ENCODE data around the gene RMRP.

RMRP gene

GRCh38 chr9:35695943-35696401, 38.2 kb upstream of the RMRP start:
- Histone ChIP-seq H3K9me3 (ENCODE audit: insufficient read depth, low read depth, low read length) (no peaks in the 10 kb centered on the region), H3K4me3 (ENCODE audit: low read length) (no peak overlapping the region), H3K27ac (ENCODE audit: low read depth, low read length) (no peak overlapping the region), H3K9ac (ENCODE audit: low read depth, low read length) (no peak overlapping the region), H3K4me1 (ENCODE audit: insufficient read depth, low read length) (no peaks in the 10 kb centered on the region), H3K27me3 (ENCODE audit: insufficient read depth, low read length) (no peaks in the 10 kb centered on the region), H3K36me3 (ENCODE audit: insufficient read depth, low read length) (peaks cover 52% of the 10 kb centered on the region)
- WGBS, result 97% methylated on average over 3 of the region's 3 CpGs

GRCh38 chr9:35691757-35692301, 34.0 kb upstream of the RMRP start:
- peaks cover 9% of the 10 kb centered on the region for H3K4me1 ChIP-seq (ENCODE audit: insufficient read depth, low read length)
- no peaks in the 10 kb centered on the region for H3K9me3 ChIP-seq (ENCODE audit: insufficient read depth, low read depth, low read length)
- peak overlapping the region; percentile 77; the same call in 1 of the 2 replicates for H3K4me3 ChIP-seq (ENCODE audit: low read length)
- H3K9ac ChIP-seq (ENCODE audit: low read depth, low read length), result no peak overlapping the region
- H3K27me3 ChIP-seq (ENCODE audit: insufficient read depth, low read length), result no peaks in the 10 kb centered on the region
- WGBS, result 68% methylated on average over 11 of the region's 13 CpGs
- peaks cover 24% of the 10 kb centered on the region for H3K36me3 ChIP-seq (ENCODE audit: insufficient read depth, low read length)
- no peak overlapping the region for H3K27ac ChIP-seq (ENCODE audit: low read depth, low read length)

- H3K36me3 ChIP-seq (ENCODE audit: insufficient read depth, low read length), result peaks cover 26% of the 10 kb centered on the region
- peaks cover 9% of the 10 kb centered on the region for H3K4me1 ChIP-seq (ENCODE audit: insufficient read depth, low read length)
- peak overlapping the region; percentile 41 for H3K9ac ChIP-seq (ENCODE audit: low read depth, low read length)
- H3K9me3 ChIP-seq (ENCODE audit: insufficient read depth, low read depth, low read length), result no peaks in the 10 kb centered on the region
- H3K4me3 ChIP-seq (ENCODE audit: low read length), result peak overlapping the region; percentile 77
- WGBS, result 11% methylated on average over 10 of the region's 10 CpGs
- H3K27me3 ChIP-seq (ENCODE audit: insufficient read depth, low read length), result no peaks in the 10 kb centered on the region
- H3K27ac ChIP-seq (ENCODE audit: low read depth, low read length), result peak overlapping the region; percentile 85; the same call in 1 of the 2 replicates
These were observed 33.5 kb upstream of the RMRP start for GRCh38 chr9:35691334-35691650.

GRCh38 chr9:35690614-35691333, 33.0 kb upstream of the RMRP start:
- Histone ChIP-seq H3K4me1 (ENCODE audit: insufficient read depth, low read length) (peaks cover 9% of the 10 kb centered on the region), H3K36me3 (ENCODE audit: insufficient read depth, low read length) (peaks cover 25% of the 10 kb centered on the region), H3K9me3 (ENCODE audit: insufficient read depth, low read depth, low read length) (no peaks in the 10 kb centered on the region), H3K27me3 (ENCODE audit: insufficient read depth, low read length) (no peaks in the 10 kb centered on the region), H3K9ac (ENCODE audit: low read depth, low read length) (peak overlapping the region; percentile 85), H3K27ac (ENCODE audit: low read depth, low read length) (peak overlapping the region; percentile 85), H3K4me3 (ENCODE audit: low read length) (peak overlapping the region; percentile 77)
- under 1% methylated on average over 61 of the region's 61 CpGs for WGBS

- Histone ChIP-seq H3K4me1 (ENCODE audit: insufficient read depth, low read length) (peaks cover 9% of the 10 kb centered on the region), H3K36me3 (ENCODE audit: insufficient read depth, low read length) (peaks cover 27% of the 10 kb centered on the region), H3K27me3 (ENCODE audit: insufficient read depth, low read length) (no peaks in the 10 kb centered on the region), H3K27ac (ENCODE audit: low read depth, low read length) (peak overlapping the region; percentile 85; the same call in 1 of the 2 replicates), H3K9ac (ENCODE audit: low read depth, low read length) (peak overlapping the region; percentile 85), H3K9me3 (ENCODE audit: insufficient read depth, low read depth, low read length) (no peaks in the 10 kb centered on the region), H3K4me3 (ENCODE audit: low read length) (peak overlapping the region; percentile 77)
- WGBS, result under 1% methylated on average over 21 of the region's 21 CpGs
These were observed 32.4 kb upstream of the RMRP start for GRCh38 chr9:35690294-35690613.

GRCh38 chr9:35689542-35690293, 31.9 kb upstream of the RMRP start, which contains the start of gene TPM2:
TPM2 (minus strand) TSS chr9:35689925; CDS start chr9:35689817, 108 bp downstream.
- Histone ChIP-seq H3K27ac (ENCODE audit: low read depth, low read length) (peak within 1 kb of the TSS; percentile 85), H3K9ac (ENCODE audit: low read depth, low read length) (peak within 1 kb of the TSS; percentile 85), H3K4me1 (ENCODE audit: insufficient read depth, low read length) (peaks cover 9% of the 10 kb centered on the region), H3K9me3 (ENCODE audit: insufficient read depth, low read depth, low read length) (no peaks in the 10 kb centered on the region), H3K4me3 (ENCODE audit: low read length) (peak within 1 kb of the TSS; percentile 77), H3K36me3 (ENCODE audit: insufficient read depth, low read length) (peaks cover 33% of the 10 kb centered on the region), H3K27me3 (ENCODE audit: insufficient read depth, low read length) (no peaks in the 10 kb centered on the region)
- WGBS, result under 1% methylated on average over 61 of the region's 61 CpGs

GRCh38 chr9:35688558-35689541, 31.0 kb upstream of the RMRP start:
- WGBS, result 13% methylated on average over 11 of the region's 12 CpGs

GRCh38 chr9:35687972-35688557, 30.2 kb upstream of the RMRP start:
- WGBS, result 95% methylated on average over 2 of the region's 2 CpGs
- Histone ChIP-seq H3K9ac (ENCODE audit: low read depth, low read length) (peak overlapping the region; percentile 85; the same call in 1 of the 2 replicates), H3K27ac (ENCODE audit: low read depth, low read length) (no peak overlapping the region), H3K27me3 (ENCODE audit: insufficient read depth, low read length) (no peaks in the 10 kb centered on the region), H3K4me1 (ENCODE audit: insufficient read depth, low read length) (peaks cover 9% of the 10 kb centered on the region), H3K36me3 (ENCODE audit: insufficient read depth, low read length) (peaks cover 49% of the 10 kb centered on the region), H3K9me3 (ENCODE audit: insufficient read depth, low read depth, low read length) (no peaks in the 10 kb centered on the region), H3K4me3 (ENCODE audit: low read length) (peak overlapping the region; percentile 77)

More at GRCh38 chr9:35688558-35689541, 31.0 kb upstream of the RMRP start:
- no peaks in the 10 kb centered on the region for H3K9me3 ChIP-seq (ENCODE audit: insufficient read depth, low read depth, low read length)
- H3K27me3 ChIP-seq (ENCODE audit: insufficient read depth, low read length), result no peaks in the 10 kb centered on the region
- H3K36me3 ChIP-seq (ENCODE audit: insufficient read depth, low read length), result peaks cover 41% of the 10 kb centered on the region
- peak overlapping the region; percentile 85 for H3K9ac ChIP-seq (ENCODE audit: low read depth, low read length)
- peak overlapping the region; percentile 77 for H3K4me3 ChIP-seq (ENCODE audit: low read length)
- peaks cover 9% of the 10 kb centered on the region for H3K4me1 ChIP-seq (ENCODE audit: insufficient read depth, low read length)
- H3K27ac ChIP-seq (ENCODE audit: low read depth, low read length), result peak overlapping the region; percentile 85

- Histone ChIP-seq H3K36me3 (ENCODE audit: insufficient read depth, low read length) (peaks cover 57% of the 10 kb centered on the region), H3K4me3 (ENCODE audit: low read length) (no peak overlapping the region), H3K27ac (ENCODE audit: low read depth, low read length) (no peak overlapping the region), H3K4me1 (ENCODE audit: insufficient read depth, low read length) (peaks cover 9% of the 10 kb centered on the region), H3K27me3 (ENCODE audit: insufficient read depth, low read length) (no peaks in the 10 kb centered on the region), H3K9ac (ENCODE audit: low read depth, low read length) (no peak overlapping the region), H3K9me3 (ENCODE audit: insufficient read depth, low read depth, low read length) (no peaks in the 10 kb centered on the region)
- WGBS, result 81% methylated on average over 2 of the region's 2 CpGs
These were observed 29.5 kb upstream of the RMRP start for GRCh38 chr9:35687306-35687705.

All from HUES64 (cell line).